GM23338 (cell line): ENCODE results near the gene SAMD4A. TPM values are rescaled to one million over a fixed set of nuclear protein-coding genes. Genes with fewer than 3 reads are reported as not detected.

ENCODE experiments used
- ATAC-seq: fragments of 200-7000 bp; cut with Tn5 transposase; 3 replicates; pipeline ENCODE4 v1.9.1; 2020
- DNase-seq: peaks from one replicate; pipeline ENCODE4 v3.0.0-alpha.2; 2015; ENCODE audit warnings: low spot score
- H2AFZ ChIP-seq: fragments of 200-600 bp; sonication (generic); 2 replicates; pipeline ENCODE4 v1.8.0; 2016; ENCODE audit warnings: antibody characterized with exemption, mild to moderate bottlenecking, moderate library complexity
- H3F3A ChIP-seq: fragments of 200-600 bp; sonication (generic); replicated peaks from 2 replicates; pipeline ENCODE4 v1.8.0; 2017; ENCODE audit warnings: antibody characterized with exemption, mixed run types, low read depth
- H3K27ac ChIP-seq: fragments of 200-600 bp; sonication (generic); 2 replicates; pipeline ENCODE4 v1.6.1; 2016; ENCODE audit warnings: low read depth
- H3K27me3 ChIP-seq: fragments of 200-600 bp; sonication (generic); 2 replicates; pipeline ENCODE4 v1.8.0; 2016; ENCODE audit warnings: mild to moderate bottlenecking, mixed run types, moderate library complexity; ENCODE audit not compliant: insufficient read depth
- H3K36me3 ChIP-seq: fragments of 200-600 bp; sonication (generic); 2 replicates; pipeline ENCODE4 v1.8.0; 2016; ENCODE audit warnings: mild to moderate bottlenecking; ENCODE audit not compliant: insufficient read depth
- H3K4me1 ChIP-seq: fragments of 200-600 bp; sonication (generic); 2 replicates; pipeline ENCODE4 v1.8.0; 2016; ENCODE audit warnings: mild to moderate bottlenecking, moderate library complexity; ENCODE audit not compliant: insufficient read depth
- H3K4me2 ChIP-seq: fragments of 200-600 bp; sonication (generic); 2 replicates; pipeline ENCODE4 v1.7.1; 2017; ENCODE audit warnings: mixed run types
- H3K4me3 ChIP-seq: fragments of 200-600 bp; sonication (generic); 2 replicates; pipeline ENCODE4 v1.6.1; 2016; ENCODE audit warnings: mixed run types
- H3K79me2 ChIP-seq: fragments of 200-600 bp; sonication (generic); replicated peaks from 2 replicates; pipeline ENCODE4 v1.8.0; 2017; ENCODE audit warnings: mild to moderate bottlenecking; ENCODE audit not compliant: insufficient read depth
- H3K9me2 ChIP-seq: fragments of 200-600 bp; sonication (generic); 2 replicates; pipeline ENCODE4 v1.8.0; 2017; ENCODE audit not compliant: insufficient read depth
- H4K20me1 ChIP-seq: fragments of 200-600 bp; sonication (generic); replicated peaks from 2 replicates; pipeline ENCODE4 v1.8.0; 2017; ENCODE audit warnings: mild to moderate bottlenecking; ENCODE audit not compliant: insufficient read depth
- H3K27ac Mint-ChIP-seq: 2 replicates; pipeline ENCODE4 v1.8.0; 2020; ENCODE audit warnings: inconsistent platforms, mild to moderate bottlenecking, moderate library complexity, mixed read lengths
- H3K27me3 Mint-ChIP-seq: 3 replicates; pipeline ENCODE4 v1.8.0; 2022; ENCODE audit warnings: low read depth, mild to moderate bottlenecking, moderate library complexity, mixed read lengths, inconsistent platforms; ENCODE audit not compliant: insufficient read depth, poor library complexity
- H3K36me3 Mint-ChIP-seq: 3 replicates; pipeline ENCODE4 v1.8.0; 2021; ENCODE audit warnings: low read depth, mild to moderate bottlenecking, inconsistent platforms, moderate library complexity, mixed read lengths
- H3K4me1 Mint-ChIP-seq: 3 replicates; pipeline ENCODE4 v1.8.0; 2020; ENCODE audit warnings: mild to moderate bottlenecking, inconsistent platforms, mixed read lengths
- H3K4me3 Mint-ChIP-seq: 3 replicates; pipeline ENCODE4 v1.8.0; 2021; ENCODE audit warnings: moderate library complexity, mild to moderate bottlenecking, inconsistent platforms, mixed read lengths
- H3K9me3 Mint-ChIP-seq: 3 replicates; pipeline ENCODE4 v1.8.0; 2020; ENCODE audit warnings: moderate library complexity, mild to moderate bottlenecking, inconsistent platforms, mixed read lengths
- EZH2phosphoT487 ChIP-seq: fragments of 200-600 bp; sonication (generic); IDR thresholded peaks from one replicate; pipeline ENCODE4 v1.8.1; 2018; ENCODE audit warnings: antibody characterized with exemption; ENCODE audit not compliant: unreplicated experiment
- STAT1 ChIP-seq: IDR thresholded peaks from one replicate; pipeline ENCODE4 v1.6.1; 2016; ENCODE audit warnings: antibody characterized with exemption; ENCODE audit not compliant: unreplicated experiment
- ZNF114 ChIP-seq: fragments of 250-450 bp; sonication (Bioruptor Pico); IDR thresholded peaks from 2 replicates; pipeline ENCODE4 v1.5.0; 2020; ENCODE audit warnings: mild to moderate bottlenecking, moderate library complexity
- polyA plus RNA-seq: library from polyadenylated mRNA; unstranded; fragments of >200 nt; fragmentation: Nextera tagmentation; extraction: Ambion mirVana; gene quantifications from 2 replicates; pipeline ENCODE4 v1.2.1, GENCODE V29; 2016
- total RNA-seq: library from RNA; depleted of rRNA; stranded (reverse); fragments of >200 nt; shearing (Covaris generic); gene quantifications from 2 replicates; pipeline ENCODE4 v1.2.3, GENCODE V29; 2014
- TF ChIP-seq, protein P1 (sequence below): fragments of 250-450 bp; sonication (Bioruptor Pico); IDR thresholded peaks from 2 replicates; pipeline ENCODE4 v1.5.0; 2020; ENCODE audit warnings: mild to moderate bottlenecking, moderate library complexity

Gene SAMD4A
- total and polyA plus RNA-seq, 2 experiments from 2014 or later, result 1.6 to 6.9 TPM

DNA sequence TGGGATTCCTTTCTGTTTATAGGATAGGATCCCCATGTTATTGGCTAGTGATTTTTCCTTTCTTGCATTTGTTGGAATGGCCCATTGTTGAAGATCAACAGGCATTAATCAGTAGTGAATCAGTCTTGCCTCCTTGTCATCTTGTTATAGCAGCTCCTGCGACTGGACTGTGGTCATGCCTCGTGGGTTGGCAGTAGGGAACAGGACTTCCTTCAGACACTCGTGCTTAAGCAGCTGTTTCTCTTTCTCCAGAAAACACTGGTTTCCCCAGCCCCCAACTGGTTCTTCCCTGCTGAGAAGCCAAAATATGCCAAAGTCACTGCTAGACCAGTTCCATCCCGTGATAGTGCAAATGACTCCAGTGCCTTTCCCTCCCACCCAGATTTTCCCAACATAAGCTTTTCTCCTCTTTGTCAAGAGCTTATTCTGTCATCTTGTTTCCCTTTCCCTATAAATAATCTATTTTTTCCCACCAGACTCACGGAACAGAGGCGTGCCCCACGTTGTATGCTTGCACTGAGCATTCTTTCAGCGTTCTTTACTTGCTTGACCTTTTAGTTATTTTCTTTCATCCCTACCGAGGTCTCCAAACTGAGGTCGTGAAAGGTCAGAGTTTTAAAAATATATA is 83.5 kb downstream of the SAMD4A start (continued):
- TF ChIP-seq STAT1, result no peak
- no peak for TF ChIP-seq EZH2phosphoT487
- TF ChIP-seq ZNF114, result no peak

- no peak overlapping the region for H3K4me3 Mint-ChIP-seq
- H3K79me2 ChIP-seq, result no peaks in the 10 kb centered on the region
These were observed 84.0 kb downstream of the SAMD4A start for GRCh38 chr14:54650959-54651351.

More at GRCh38 chr14:54650959-54651351, 84.0 kb downstream of the SAMD4A start:
- Histone ChIP-seq H2AFZ (no peak overlapping the region), H3K27me3 (no peaks in the 10 kb centered on the region), H3K9me2 (no peaks in the 10 kb centered on the region), H3K27ac (peak overlapping the region; percentile 72), H3F3A (no peaks in the 10 kb centered on the region), H3K4me2 (peak overlapping the region; percentile 53; the same call in 1 of the 2 replicates), H3K36me3 (no peaks in the 10 kb centered on the region), H4K20me1 (no peaks in the 10 kb centered on the region), H3K4me1 (peaks cover 24% of the 10 kb centered on the region), H3K4me3 (no peak overlapping the region)
- DNase-seq (no peak), ATAC-seq (no peak)
- no peaks in the 10 kb centered on the region for H3K27me3 Mint-ChIP-seq
- TF ChIP-seq, protein P1, sequence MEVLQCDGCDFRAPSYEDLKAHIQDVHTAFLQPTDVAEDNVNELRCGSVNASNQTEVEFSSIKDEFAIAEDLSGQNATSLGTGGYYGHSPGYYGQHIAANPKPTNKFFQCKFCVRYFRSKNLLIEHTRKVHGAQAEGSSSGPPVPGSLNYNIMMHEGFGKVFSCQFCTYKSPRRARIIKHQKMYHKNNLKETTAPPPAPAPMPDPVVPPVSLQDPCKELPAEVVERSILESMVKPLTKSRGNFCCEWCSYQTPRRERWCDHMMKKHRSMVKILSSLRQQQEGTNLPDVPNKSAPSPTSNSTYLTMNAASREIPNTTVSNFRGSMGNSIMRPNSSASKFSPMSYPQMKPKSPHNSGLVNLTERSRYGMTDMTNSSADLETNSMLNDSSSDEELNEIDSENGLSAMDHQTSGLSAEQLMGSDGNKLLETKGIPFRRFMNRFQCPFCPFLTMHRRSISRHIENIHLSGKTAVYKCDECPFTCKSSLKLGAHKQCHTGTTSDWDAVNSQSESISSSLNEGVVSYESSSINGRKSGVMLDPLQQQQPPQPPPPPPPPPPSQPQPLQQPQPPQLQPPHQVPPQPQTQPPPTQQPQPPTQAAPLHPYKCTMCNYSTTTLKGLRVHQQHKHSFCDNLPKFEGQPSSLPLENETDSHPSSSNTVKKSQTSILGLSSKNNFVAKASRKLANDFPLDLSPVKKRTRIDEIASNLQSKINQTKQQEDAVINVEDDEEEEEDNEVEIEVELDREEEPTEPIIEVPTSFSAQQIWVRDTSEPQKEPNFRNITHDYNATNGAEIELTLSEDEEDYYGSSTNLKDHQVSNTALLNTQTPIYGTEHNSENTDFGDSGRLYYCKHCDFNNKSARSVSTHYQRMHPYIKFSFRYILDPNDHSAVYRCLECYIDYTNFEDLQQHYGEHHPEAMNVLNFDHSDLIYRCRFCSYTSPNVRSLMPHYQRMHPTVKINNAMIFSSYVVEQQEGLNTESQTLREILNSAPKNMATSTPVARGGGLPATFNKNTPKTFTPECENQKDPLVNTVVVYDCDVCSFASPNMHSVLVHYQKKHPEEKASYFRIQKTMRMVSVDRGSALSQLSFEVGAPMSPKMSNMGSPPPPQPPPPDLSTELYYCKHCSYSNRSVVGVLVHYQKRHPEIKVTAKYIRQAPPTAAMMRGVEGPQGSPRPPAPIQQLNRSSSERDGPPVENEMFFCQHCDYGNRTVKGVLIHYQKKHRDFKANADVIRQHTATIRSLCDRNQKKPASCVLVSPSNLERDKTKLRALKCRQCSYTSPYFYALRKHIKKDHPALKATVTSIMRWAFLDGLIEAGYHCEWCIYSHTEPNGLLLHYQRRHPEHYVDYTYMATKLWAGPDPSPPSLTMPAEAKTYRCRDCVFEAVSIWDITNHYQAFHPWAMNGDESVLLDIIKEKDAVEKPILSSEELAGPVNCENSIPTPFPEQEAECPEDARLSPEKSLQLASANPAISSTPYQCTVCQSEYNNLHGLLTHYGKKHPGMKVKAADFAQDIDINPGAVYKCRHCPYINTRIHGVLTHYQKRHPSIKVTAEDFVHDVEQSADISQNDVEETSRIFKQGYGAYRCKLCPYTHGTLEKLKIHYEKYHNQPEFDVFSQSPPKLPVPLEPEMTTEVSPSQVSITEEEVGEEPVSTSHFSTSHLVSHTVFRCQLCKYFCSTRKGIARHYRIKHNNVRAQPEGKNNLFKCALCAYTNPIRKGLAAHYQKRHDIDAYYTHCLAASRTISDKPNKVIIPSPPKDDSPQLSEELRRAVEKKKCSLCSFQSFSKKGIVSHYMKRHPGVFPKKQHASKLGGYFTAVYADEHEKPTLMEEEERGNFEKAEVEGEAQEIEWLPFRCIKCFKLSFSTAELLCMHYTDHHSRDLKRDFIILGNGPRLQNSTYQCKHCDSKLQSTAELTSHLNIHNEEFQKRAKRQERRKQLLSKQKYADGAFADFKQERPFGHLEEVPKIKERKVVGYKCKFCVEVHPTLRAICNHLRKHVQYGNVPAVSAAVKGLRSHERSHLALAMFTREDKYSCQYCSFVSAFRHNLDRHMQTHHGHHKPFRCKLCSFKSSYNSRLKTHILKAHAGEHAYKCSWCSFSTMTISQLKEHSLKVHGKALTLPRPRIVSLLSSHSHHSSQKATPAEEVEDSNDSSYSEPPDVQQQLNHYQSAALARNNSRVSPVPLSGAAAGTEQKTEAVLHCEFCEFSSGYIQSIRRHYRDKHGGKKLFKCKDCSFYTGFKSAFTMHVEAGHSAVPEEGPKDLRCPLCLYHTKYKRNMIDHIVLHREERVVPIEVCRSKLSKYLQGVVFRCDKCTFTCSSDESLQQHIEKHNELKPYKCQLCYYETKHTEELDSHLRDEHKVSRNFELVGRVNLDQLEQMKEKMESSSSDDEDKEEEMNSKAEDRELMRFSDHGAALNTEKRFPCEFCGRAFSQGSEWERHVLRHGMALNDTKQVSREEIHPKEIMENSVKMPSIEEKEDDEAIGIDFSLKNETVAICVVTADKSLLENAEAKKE (CRISPR knock-in tag), result 0 out of 2 replicates have a peak, but pooled peaks have one; percentile 52
- TF ChIP-seq ZNF114, result no peak
- no peaks in the 10 kb centered on the region for H3K9me3 Mint-ChIP-seq
- H3K36me3 Mint-ChIP-seq, result no peaks in the 10 kb centered on the region
- H3K4me1 Mint-ChIP-seq, result peaks cover 32% of the 10 kb centered on the region
- no peak overlapping the region for H3K27ac Mint-ChIP-seq
